ENCODE measurements around the gene NCOA1. TPM values are rescaled to one million over a fixed set of nuclear protein-coding genes. Genes with fewer than 3 reads are reported as not detected.

NCOA1 gene
- total RNA-seq, 1 experiment from 2014 or later, result 37.1 TPM

- H3K36me3 Mint-ChIP-seq (ENCODE audit: insufficient read depth, unreplicated experiment), result no peaks in the 10 kb centered on the region
- POLR2A ChIA-PET, result no interaction called here
- H3K4me1 Mint-ChIP-seq (ENCODE audit: low read depth, unreplicated experiment), result no peaks in the 10 kb centered on the region
These were observed 176.5 kb downstream of the NCOA1 start for GRCh38 chr2:24667542-24667941.

DNA sequence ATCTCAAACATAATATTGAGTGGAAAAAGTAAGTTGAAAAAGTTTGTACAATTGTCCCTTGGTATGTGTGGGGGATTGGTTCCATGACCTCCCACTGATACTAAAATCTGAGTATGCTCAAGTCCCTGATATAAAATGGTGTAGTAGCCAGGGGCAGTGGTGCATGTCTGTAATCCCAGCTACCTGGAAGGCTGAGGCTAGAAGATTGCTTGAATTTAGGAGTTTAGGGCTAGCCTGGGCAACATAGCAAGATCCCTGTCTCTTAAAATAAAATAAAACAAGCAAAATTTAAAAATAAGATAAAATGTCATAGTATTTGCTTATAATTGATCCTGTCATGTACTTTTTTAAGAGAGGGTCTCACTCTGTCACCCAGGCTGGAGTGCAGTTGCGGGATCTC lies 180.2 kb downstream of the NCOA1 start:
- CTCF ChIA-PET, result no interaction called here
- Mint-ChIP-seq H3K4me3 (ENCODE audit: unreplicated experiment) (no peak overlapping the region), H3K27me3 (ENCODE audit: insufficient read depth, unreplicated experiment) (no peaks in the 10 kb centered on the region), H3K27ac (ENCODE audit: unreplicated experiment) (no peak overlapping the region), H3K36me3 (ENCODE audit: insufficient read depth, unreplicated experiment) (peaks cover 9% of the 10 kb centered on the region), H3K4me1 (ENCODE audit: low read depth, unreplicated experiment) (no peaks in the 10 kb centered on the region), H3K9me3 (ENCODE audit: unreplicated experiment) (no peaks in the 10 kb centered on the region)
- no peak for DNase-seq
- no peaks in the 10 kb centered on the region for H3K4me1 ChIP-seq
- BruUV-seq (replicated peaks), result no TSS peak
- H3K9me3 ChIP-seq, result no peaks in the 10 kb centered on the region
- H3K36me3 ChIP-seq (ENCODE audit: control insufficient read depth, insufficient read depth, low read length), result no peaks in the 10 kb centered on the region
- POLR2A ChIA-PET, result no interaction called here
- no peaks in the 10 kb centered on the region for H3K27me3 ChIP-seq (replicated peaks; ENCODE audit: control insufficient read depth, insufficient read depth, low read length)
- intact Hi-C loops (cut with micrococcal nuclease; ENCODE audit: unreplicated experiment), result no loop called here
- H3K4me3 ChIP-seq (ENCODE audit: low read depth, low read length), result no peak overlapping the region
- TF ChIP-seq CTCF (IDR thresholded peaks at IDR 0.05; ENCODE audit: insufficient read depth in 1 of 2, low read depth in 1 of 2, low read length in 1 of 2, severe bottlenecking in 1 of 2, unreplicated experiment in 1 of 2), result no peak

More at GRCh38 chr2:24667542-24667941, 176.5 kb downstream of the NCOA1 start:
- H3K4me3 Mint-ChIP-seq (ENCODE audit: unreplicated experiment), result no peak overlapping the region
- H3K9me3 Mint-ChIP-seq (ENCODE audit: unreplicated experiment), result no peaks in the 10 kb centered on the region
- H3K36me3 ChIP-seq (ENCODE audit: control insufficient read depth, insufficient read depth, low read length), result no peaks in the 10 kb centered on the region
- no peaks in the 10 kb centered on the region for H3K27me3 Mint-ChIP-seq (ENCODE audit: insufficient read depth, unreplicated experiment)
- no peak overlapping the region for H3K27ac Mint-ChIP-seq (ENCODE audit: unreplicated experiment)
- no peaks in the 10 kb centered on the region for H3K27me3 ChIP-seq (replicated peaks; ENCODE audit: control insufficient read depth, insufficient read depth, low read length)
- CTCF ChIA-PET, result interaction anchor here (0.5 kb wide), 1 partner anchor 461 kb away, joined by 3 read pairs; no protein-coding TSS in a partner anchor
- H3K4me1 ChIP-seq, result no peaks in the 10 kb centered on the region
- H3K9me3 ChIP-seq, result no peaks in the 10 kb centered on the region
- no peak overlapping the region for H3K4me3 ChIP-seq (ENCODE audit: low read depth, low read length)
- BruUV-seq (replicated peaks), result no TSS peak
- no peak for DNase-seq
- intact Hi-C loops (cut with micrococcal nuclease; ENCODE audit: unreplicated experiment), result no loop called here
- TF ChIP-seq CTCF (IDR thresholded peaks at IDR 0.05; ENCODE audit: insufficient read depth in 1 of 2, low read depth in 1 of 2, low read length in 1 of 2, severe bottlenecking in 1 of 2, unreplicated experiment in 1 of 2), result no peak

GRCh38 chr2:24672589-24672988 lies 181.5 kb downstream of the NCOA1 start:
- Mint-ChIP-seq H3K27ac (ENCODE audit: unreplicated experiment) (no peak overlapping the region), H3K4me1 (ENCODE audit: low read depth, unreplicated experiment) (no peaks in the 10 kb centered on the region), H3K4me3 (ENCODE audit: unreplicated experiment) (no peak overlapping the region), H3K27me3 (ENCODE audit: insufficient read depth, unreplicated experiment) (no peaks in the 10 kb centered on the region), H3K9me3 (ENCODE audit: unreplicated experiment) (no peaks in the 10 kb centered on the region), H3K36me3 (ENCODE audit: insufficient read depth, unreplicated experiment) (peaks cover 19% of the 10 kb centered on the region)
- Histone ChIP-seq H3K9me3 (no peaks in the 10 kb centered on the region), H3K27me3 (replicated peaks; ENCODE audit: control insufficient read depth, insufficient read depth, low read length) (no peaks in the 10 kb centered on the region), H3K4me1 (no peaks in the 10 kb centered on the region), H3K36me3 (ENCODE audit: control insufficient read depth, insufficient read depth, low read length) (no peaks in the 10 kb centered on the region), H3K4me3 (ENCODE audit: low read depth, low read length) (no peak overlapping the region)
- ChIA-PET CTCF (no interaction called here), POLR2A (no interaction called here)
- intact Hi-C loops (cut with micrococcal nuclease; ENCODE audit: unreplicated experiment), result no loop called here
- DNase-seq, result no peak
- no TSS peak for BruUV-seq (replicated peaks)
- no peak for TF ChIP-seq CTCF (IDR thresholded peaks at IDR 0.05; ENCODE audit: insufficient read depth in 1 of 2, low read depth in 1 of 2, low read length in 1 of 2, severe bottlenecking in 1 of 2, unreplicated experiment in 1 of 2)

All from Caco-2 (cell line).